Hepatocyte (in vitro differentiated cells): ENCODE measurements around the gene ALKBH7.

ENCODE experiments used
- EZH2 ChIP-seq: fragments of 200-600 bp; sonication (generic); IDR thresholded peaks from 2 replicates; pipeline ENCODE4 v1.6.1; 2016; ENCODE audit warnings: antibody characterized with exemption, mild to moderate bottlenecking, borderline replicate concordance
- EZH2phosphoT487 ChIP-seq: fragments of 200-600 bp; sonication (generic); IDR thresholded peaks from one replicate; pipeline ENCODE4 v1.6.1; 2018; ENCODE audit warnings: antibody characterized with exemption, mild to moderate bottlenecking, low read depth, moderate library complexity; ENCODE audit not compliant: unreplicated experiment, severe bottlenecking
- TF ChIP-seq, protein P1 (sequence below): fragments of 200-600 bp; sonication (generic); IDR thresholded peaks from 2 replicates; pipeline ENCODE4 v1.5.1; 2016; ENCODE audit warnings: antibody characterized with exemption, mild to moderate bottlenecking; ENCODE audit not compliant: poor library complexity

DNA sequence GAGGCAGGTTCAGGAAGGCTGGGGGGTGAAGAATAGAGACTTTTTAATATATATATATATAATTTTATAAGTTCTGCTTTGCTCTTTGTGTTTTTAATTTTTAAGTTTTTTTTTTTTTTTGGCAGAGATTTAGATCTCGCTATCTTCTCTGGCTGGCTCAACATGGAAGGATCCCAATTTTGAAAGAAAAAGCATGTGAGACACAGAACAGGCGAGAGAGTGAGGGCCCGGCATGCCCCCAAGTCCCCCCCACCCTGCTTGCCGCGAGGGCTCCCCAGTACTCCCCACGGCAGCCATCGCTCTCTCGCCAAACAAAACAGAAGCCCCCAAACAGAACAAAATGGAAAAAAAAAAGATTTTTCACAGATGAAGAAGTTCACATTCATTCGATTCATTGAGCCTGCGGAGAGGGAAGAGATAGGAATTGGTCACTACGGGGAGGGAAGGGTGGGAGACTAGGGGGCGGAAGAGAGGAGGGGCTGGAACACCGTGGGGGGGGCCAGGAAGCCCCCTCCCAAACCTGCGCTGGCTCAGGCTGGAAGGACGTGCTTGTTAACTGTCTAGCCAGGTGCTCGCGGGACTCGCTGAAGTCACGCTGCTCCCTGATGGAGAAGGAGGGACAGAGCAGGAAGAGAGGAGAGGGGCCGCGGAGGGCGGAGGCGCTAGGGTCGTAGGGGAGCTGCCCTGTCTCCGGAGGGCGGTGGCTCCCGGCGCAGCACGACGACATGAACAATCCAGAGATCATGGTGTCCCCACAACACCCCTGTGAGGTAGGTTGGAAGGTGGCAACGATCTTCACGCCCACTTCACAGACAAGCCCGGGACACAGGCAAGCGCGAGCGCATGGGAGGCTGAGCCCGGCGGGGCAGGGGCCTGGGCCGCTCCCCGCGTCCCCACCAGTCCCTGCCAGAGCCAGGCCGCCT, 41.4 kb downstream of the ALKBH7 start:
- TF ChIP-seq, protein P1, sequence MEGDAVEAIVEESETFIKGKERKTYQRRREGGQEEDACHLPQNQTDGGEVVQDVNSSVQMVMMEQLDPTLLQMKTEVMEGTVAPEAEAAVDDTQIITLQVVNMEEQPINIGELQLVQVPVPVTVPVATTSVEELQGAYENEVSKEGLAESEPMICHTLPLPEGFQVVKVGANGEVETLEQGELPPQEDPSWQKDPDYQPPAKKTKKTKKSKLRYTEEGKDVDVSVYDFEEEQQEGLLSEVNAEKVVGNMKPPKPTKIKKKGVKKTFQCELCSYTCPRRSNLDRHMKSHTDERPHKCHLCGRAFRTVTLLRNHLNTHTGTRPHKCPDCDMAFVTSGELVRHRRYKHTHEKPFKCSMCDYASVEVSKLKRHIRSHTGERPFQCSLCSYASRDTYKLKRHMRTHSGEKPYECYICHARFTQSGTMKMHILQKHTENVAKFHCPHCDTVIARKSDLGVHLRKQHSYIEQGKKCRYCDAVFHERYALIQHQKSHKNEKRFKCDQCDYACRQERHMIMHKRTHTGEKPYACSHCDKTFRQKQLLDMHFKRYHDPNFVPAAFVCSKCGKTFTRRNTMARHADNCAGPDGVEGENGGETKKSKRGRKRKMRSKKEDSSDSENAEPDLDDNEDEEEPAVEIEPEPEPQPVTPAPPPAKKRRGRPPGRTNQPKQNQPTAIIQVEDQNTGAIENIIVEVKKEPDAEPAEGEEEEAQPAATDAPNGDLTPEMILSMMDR: no peak
- no peak for TF ChIP-seq EZH2phosphoT487
- TF ChIP-seq EZH2: no peak
